GM18909 (cell line): ENCODE measurements around the gene TEX53.

ENCODE experiments used
- ATAC-seq: cut with Tn5 transposase; IDR thresholded peaks from one replicate; pipeline ENCODE4 v1.9.1; 2021; ENCODE audit warnings: mild to moderate bottlenecking; ENCODE audit not compliant: unreplicated experiment, poor library complexity

Gene TEX53

GRCh38 chr9:114657705-114658104 lies at the start of gene TEX53:
Gene TEX53 (minus strand): TSS chr9:114657805. CDS start chr9:114657774, 31 bp downstream.
- no peak for ATAC-seq

GRCh38 chr9:114706711-114707110 lies 49.1 kb upstream of the TEX53 start:
- no peak for ATAC-seq

GRCh38 chr9:114701988-114702387 lies 44.4 kb upstream of the TEX53 start:
- no peak for ATAC-seq

GRCh38 chr9:114697951-114698351 lies 40.3 kb upstream of the TEX53 start:
- ATAC-seq = no peak

- ATAC-seq = peak; percentile 74
Observed at GRCh38 chr9:114696814-114697544, 39.4 kb upstream of the TEX53 start.

- no peak for ATAC-seq
Observed at GRCh38 chr9:114695948-114696347, 38.3 kb upstream of the TEX53 start.

GRCh38 chr9:114694719-114695269 lies 37.2 kb upstream of the TEX53 start:
- ATAC-seq = peak; percentile 41

GRCh38 chr9:114694146-114694545 lies 36.5 kb upstream of the TEX53 start:
- ATAC-seq = no peak

GRCh38 chr9:114693248-114693855 lies 35.7 kb upstream of the TEX53 start:
- no peak for ATAC-seq

GRCh38 chr9:114691956-114692295 lies 34.3 kb upstream of the TEX53 start:
- no peak for ATAC-seq

- ATAC-seq = peak; percentile 82
Observed at GRCh38 chr9:114691046-114691955, 33.7 kb upstream of the TEX53 start.

- ATAC-seq = no peak
Observed at GRCh38 chr9:114690308-114690707, 32.7 kb upstream of the TEX53 start.

GRCh38 chr9:114689813-114690212 lies 32.2 kb upstream of the TEX53 start:
- no peak for ATAC-seq

GRCh38 chr9:114688909-114689610 lies 31.5 kb upstream of the TEX53 start:
- no peak for ATAC-seq

GRCh38 chr9:114688379-114688778 lies 30.8 kb upstream of the TEX53 start:
- no peak for ATAC-seq

GRCh38 chr9:114687034-114687433 lies 29.4 kb upstream of the TEX53 start:
- no peak for ATAC-seq

GRCh38 chr9:114685951-114686350 lies 28.3 kb upstream of the TEX53 start:
- ATAC-seq = no peak

GRCh38 chr9:114684036-114684435 lies 26.4 kb upstream of the TEX53 start:
- ATAC-seq = no peak

- ATAC-seq = no peak
Observed at GRCh38 chr9:114682846-114683245, 25.2 kb upstream of the TEX53 start.
